Measurements from ENCODE around the gene YBEY.

YBEY gene

DNA sequence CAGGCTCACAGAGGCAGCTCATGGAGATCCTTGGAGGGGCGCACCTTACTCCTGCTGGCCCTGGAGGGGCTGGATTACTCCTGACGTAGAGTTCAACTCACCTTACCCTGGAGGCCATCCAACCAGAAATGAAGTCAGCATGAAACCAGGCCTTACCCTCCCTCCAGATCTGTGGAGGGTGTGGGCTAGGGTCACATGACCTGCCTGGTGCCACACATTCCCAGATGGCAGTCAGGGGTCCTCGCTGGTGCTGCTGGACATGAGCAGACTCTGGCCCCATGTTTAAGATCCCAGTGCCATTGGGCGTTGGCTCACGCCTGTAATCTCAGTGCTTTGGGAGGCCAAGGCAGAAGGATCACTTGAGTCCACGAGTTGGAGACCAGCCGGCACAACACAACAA is 33.0 kb downstream of the YBEY start:
- H3K4me3 ChIP-seq (ENCODE audit: low read depth, low read length) = no peak overlapping the region
- no peak for DNase-seq (ENCODE audit: low read depth)
- no peak for TF ChIP-seq CTCF (IDR thresholded peaks at IDR 0.05; ENCODE audit: low read depth, low read length, missing control alignments)

GRCh38 chr21:46320331-46320801 is 34.2 kb downstream of the YBEY start:
- TF ChIP-seq CTCF (IDR thresholded peaks at IDR 0.05; ENCODE audit: low read depth, low read length, missing control alignments) = no peak
- DNase-seq (ENCODE audit: low read depth) = no peak
- no peak overlapping the region; the same call in 1 of the 2 replicates for H3K4me3 ChIP-seq (ENCODE audit: low read depth, low read length)

GRCh38 chr21:46322351-46323226 is 36.4 kb downstream of the YBEY start:
- no peak for DNase-seq (ENCODE audit: low read depth)
- TF ChIP-seq CTCF (IDR thresholded peaks at IDR 0.05; ENCODE audit: low read depth, low read length, missing control alignments) = no peak
- H3K4me3 ChIP-seq (ENCODE audit: low read depth, low read length) = peak overlapping the region; percentile 100

DNA sequence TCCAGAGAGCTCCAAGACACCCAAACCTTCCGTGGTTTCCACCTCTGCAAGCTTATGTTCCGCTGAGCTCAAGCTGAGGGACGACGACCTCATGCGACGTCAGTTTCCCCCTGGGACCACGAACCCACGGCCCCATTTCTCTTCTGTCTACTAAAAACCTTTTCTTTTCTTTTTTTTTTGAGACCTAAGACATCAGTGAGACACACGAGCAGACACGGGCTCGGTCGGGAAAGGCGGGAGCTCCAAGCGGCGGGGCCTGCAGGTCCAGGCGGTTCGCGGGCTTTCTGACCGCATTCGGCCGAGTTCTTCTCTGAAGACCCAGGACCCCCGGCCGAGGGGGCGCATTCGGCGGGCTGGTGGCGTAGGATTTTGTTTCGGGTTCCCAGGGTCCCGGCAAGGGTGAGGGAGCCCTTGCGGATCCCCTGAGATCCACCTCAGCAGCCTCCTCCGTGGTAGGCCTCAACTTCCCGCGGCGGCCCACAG is 37.1 kb downstream of the YBEY start:
- H3K4me3 ChIP-seq (ENCODE audit: low read depth, low read length) = peak overlapping the region; percentile 100
- DNase-seq (ENCODE audit: low read depth) = no peak

DNA sequence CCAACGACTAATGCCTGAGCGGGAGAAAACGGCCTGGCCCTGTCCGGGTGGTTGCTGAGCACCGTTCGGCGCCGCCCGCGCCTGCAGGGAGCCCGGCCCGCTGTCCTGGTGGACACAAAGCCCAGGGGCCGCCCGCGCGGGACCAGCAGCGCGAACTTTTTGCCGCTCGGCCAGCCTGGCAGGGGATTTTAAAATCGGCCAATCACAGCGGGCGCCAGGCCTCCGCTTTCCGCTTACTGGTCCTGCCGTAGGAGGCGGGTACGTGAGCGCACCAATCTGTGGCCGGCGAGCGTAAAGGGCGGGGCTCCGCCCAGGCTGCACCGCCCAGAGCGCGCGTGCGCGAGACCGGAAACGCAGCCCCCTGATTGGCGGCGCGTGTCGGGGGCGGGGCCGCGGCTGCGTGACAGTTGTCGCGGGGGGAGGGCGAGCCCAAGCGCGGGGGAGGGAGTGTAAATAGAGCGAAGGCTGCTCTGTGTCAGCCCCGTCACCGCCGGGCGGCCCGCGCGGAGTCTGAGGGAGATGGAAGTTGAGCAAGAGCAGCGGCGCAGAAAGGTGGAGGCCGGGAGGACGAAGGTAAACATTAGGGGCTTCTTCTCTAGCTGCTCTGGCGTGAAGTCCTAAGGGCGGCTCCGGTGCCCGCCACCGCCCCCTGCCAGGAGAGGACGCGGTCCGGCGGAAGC is 37.7 kb downstream of the YBEY start, which contains the start of the genes C21orf58 and PCNT:
C21orf58 (minus strand) TSS at position 161 of the 680 bp plus-strand sequence. CDS start 1,132 bp downstream, outside the sequence.
PCNT (plus strand) TSS at position 447 of the 680 bp plus-strand sequence; CDS start at position 520, 73 bp downstream.
- no peak for TF ChIP-seq CTCF (IDR thresholded peaks at IDR 0.05; ENCODE audit: low read depth, low read length, missing control alignments)
- DNase-seq (ENCODE audit: low read depth) = peak; percentile 90
- H3K4me3 ChIP-seq (ENCODE audit: low read depth, low read length) = peak within 1 kb of the TSS; percentile 100

More for the DNA sequence above, 37.1 kb downstream of the YBEY start:
- TF ChIP-seq CTCF (IDR thresholded peaks at IDR 0.05; ENCODE audit: low read depth, low read length, missing control alignments) = no peak

GRCh38 chr21:46324390-46325072 is 38.4 kb downstream of the YBEY start:
- no peak for TF ChIP-seq CTCF (IDR thresholded peaks at IDR 0.05; ENCODE audit: low read depth, low read length, missing control alignments)
- peak overlapping the region; percentile 100 for H3K4me3 ChIP-seq (ENCODE audit: low read depth, low read length)
- no peak for DNase-seq (ENCODE audit: low read depth)
